ENCODE measurements around the gene TFR2. TPM values are rescaled to one million over a fixed set of nuclear protein-coding genes. Genes with fewer than 3 reads are reported as not detected.
A peak's percentile ranks its signal among the peaks of the same experiment; 100 is the strongest.

TFR2 gene
- total RNA-seq, 1 experiment from 2014 or later = 6.2 TPM

GRCh38 chr7:100675581-100676350 lies 34.4 kb upstream of the TFR2 start:
- no peaks in the 10 kb centered on the region for H3K9me3 ChIP-seq (ENCODE audit: insufficient read depth, low read depth)
- peak in 1 of 2 experiments; percentile 51 for DNase-seq
- POLR2A ChIA-PET (ENCODE audit: unreplicated experiment) = interaction anchor here (0.5 kb wide), 1 partner anchor 720 kb away, joined by 8 read pairs; no protein-coding TSS in a partner anchor
- BruUV-seq (replicated peaks) = no TSS peak
- CTCF ChIA-PET = interaction anchor here (0.7 kb wide), 1 partner anchor 114 kb away, joined by 7 read pairs; no protein-coding TSS in a partner anchor
- H3K27ac ChIP-seq = no peak overlapping the region
- H3K4me2 ChIP-seq = peak overlapping the region; percentile 81
- H3K4me3 ChIP-seq = peak overlapping the region; percentile 99; the same call in 1 of the 2 replicates
- H3K4me1 ChIP-seq (replicated peaks; ENCODE audit: insufficient read depth) = no peaks in the 10 kb centered on the region; the same call in 1 of the 2 replicates
- TF ChIP-seq EZH2 (IDR thresholded peaks at IDR 0.05; ENCODE audit: low read depth) (no peak), CTCF (conservative IDR thresholded peaks at IDR 0.05) (no peak)
- no peaks in the 10 kb centered on the region for H3K27me3 ChIP-seq (ENCODE audit: insufficient read depth, low read depth)
- H4K20me1 ChIP-seq (ENCODE audit: insufficient read depth) = peaks cover 34% of the 10 kb centered on the region
- H3F3A ChIP-seq (ENCODE audit: insufficient read depth, low read depth) = peaks cover 24% of the 10 kb centered on the region; the same call in 1 of the 2 replicates
- peaks cover 13% of the 10 kb centered on the region; the same call in 1 of the 2 replicates for H3K36me3 ChIP-seq (ENCODE audit: low read depth)
- H3K79me2 ChIP-seq (ENCODE audit: low read depth) = peaks cover 24% of the 10 kb centered on the region
- H3K9me2 ChIP-seq (ENCODE audit: insufficient read depth) = no peaks in the 10 kb centered on the region
- no peak overlapping the region for H2AFZ ChIP-seq
- intact Hi-C loops (cut with micrococcal nuclease; ENCODE audit: unreplicated experiment) = no loop called here

- Histone ChIP-seq H3K27ac (no peak overlapping the region), H3K36me3 (ENCODE audit: low read depth) (peaks cover 13% of the 10 kb centered on the region; the same call in 1 of the 2 replicates), H2AFZ (no peak overlapping the region), H3K4me3 (peak overlapping the region; percentile 99; the same call in 1 of the 2 replicates), H3K4me1 (replicated peaks; ENCODE audit: insufficient read depth) (no peaks in the 10 kb centered on the region; the same call in 1 of the 2 replicates), H4K20me1 (ENCODE audit: insufficient read depth) (peaks cover 30% of the 10 kb centered on the region), H3F3A (ENCODE audit: insufficient read depth, low read depth) (peaks cover 18% of the 10 kb centered on the region; the same call in 1 of the 2 replicates), H3K9me3 (ENCODE audit: insufficient read depth, low read depth) (no peaks in the 10 kb centered on the region), H3K9me2 (ENCODE audit: insufficient read depth) (no peaks in the 10 kb centered on the region), H3K27me3 (ENCODE audit: insufficient read depth, low read depth) (no peaks in the 10 kb centered on the region), H3K79me2 (ENCODE audit: low read depth) (peaks cover 24% of the 10 kb centered on the region), H3K4me2 (peak overlapping the region; percentile 81)
- TF ChIP-seq CTCF (conservative IDR thresholded peaks at IDR 0.05) = no peak
- TF ChIP-seq EZH2 (IDR thresholded peaks at IDR 0.05; ENCODE audit: low read depth) = no peak
- no TSS peak for BruUV-seq (replicated peaks)
- intact Hi-C loops (cut with micrococcal nuclease; ENCODE audit: unreplicated experiment) = no loop called here
- no peak for DNase-seq
- ChIA-PET CTCF (interaction anchor here (0.5 to 0.6 kb wide), 2 partner anchors 86 to 446 kb away, joined by 3 to 8 read pairs; no protein-coding TSS in a partner anchor), POLR2A (ENCODE audit: unreplicated experiment) (no interaction called here)
Observed at GRCh38 chr7:100675105-100675451, 33.7 kb upstream of the TFR2 start.

GRCh38 chr7:100674411-100675104 lies 33.2 kb upstream of the TFR2 start:
- Histone ChIP-seq H3K4me3 (peak overlapping the region; percentile 99), H3K4me1 (replicated peaks; ENCODE audit: insufficient read depth) (no peaks in the 10 kb centered on the region; the same call in 1 of the 2 replicates), H3K27ac (no peak overlapping the region), H3K9me2 (ENCODE audit: insufficient read depth) (no peaks in the 10 kb centered on the region), H4K20me1 (ENCODE audit: insufficient read depth) (peaks cover 29% of the 10 kb centered on the region), H3K27me3 (ENCODE audit: insufficient read depth, low read depth) (no peaks in the 10 kb centered on the region), H2AFZ (peak overlapping the region; percentile 73), H3K79me2 (ENCODE audit: low read depth) (peaks cover 24% of the 10 kb centered on the region), H3K9me3 (ENCODE audit: insufficient read depth, low read depth) (no peaks in the 10 kb centered on the region), H3K36me3 (ENCODE audit: low read depth) (peaks cover 13% of the 10 kb centered on the region; the same call in 1 of the 2 replicates), H3K4me2 (peak overlapping the region; percentile 81), H3F3A (ENCODE audit: insufficient read depth, low read depth) (peaks cover 13% of the 10 kb centered on the region; the same call in 1 of the 2 replicates)
- TF ChIP-seq EZH2 (IDR thresholded peaks at IDR 0.05; ENCODE audit: low read depth) (no peak), CTCF (conservative IDR thresholded peaks at IDR 0.05) (no peak)
- ChIA-PET CTCF (interaction anchor here (0.5 to 0.6 kb wide), 2 partner anchors 86 to 447 kb away, joined by 3 to 8 read pairs; no protein-coding TSS in a partner anchor), POLR2A (ENCODE audit: unreplicated experiment) (no interaction called here)
- DNase-seq = no peak
- TSS peak; percentile 34 for BruUV-seq (replicated peaks)
- intact Hi-C loops (cut with micrococcal nuclease; ENCODE audit: unreplicated experiment) = loop anchor here (5.0 kb wide), 1 partner anchor 47 kb away; no protein-coding TSS in a partner anchor
